ENCODE data around the gene TNFAIP6. TPM values are rescaled to one million over a fixed set of nuclear protein-coding genes. Genes with fewer than 3 reads are reported as not detected.

Gene TNFAIP6
- total and polyA plus RNA-seq, 10 of the 15 experiments (the other 5 are each of a cell fraction or from before 2014, with no cell fraction given) = 0.68 to 5.7 (median 1.3) TPM

DNA sequence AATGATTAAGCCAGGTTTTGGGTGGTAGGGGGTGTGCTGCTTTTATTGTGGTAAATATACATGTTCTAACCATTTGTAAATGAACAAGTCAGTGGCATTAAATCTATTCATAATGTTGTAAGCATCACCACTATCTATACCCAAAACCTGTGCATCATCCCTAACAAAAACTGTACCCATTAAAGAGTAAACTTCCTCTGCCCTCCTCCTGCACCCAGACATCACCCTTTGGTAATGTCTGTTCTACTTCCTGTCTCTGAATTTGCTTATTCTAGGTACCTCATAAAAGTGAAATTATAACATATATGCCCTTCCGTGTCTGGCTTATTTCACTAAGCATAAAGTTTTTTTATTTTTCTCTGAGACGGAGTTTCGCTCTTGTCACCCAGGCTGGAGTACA, 66.4 kb downstream of the TNFAIP6 start:
- no peaks in the 10 kb centered on the region for H3K9me3 ChIP-seq (replicated peaks; ENCODE audit: control insufficient read depth, insufficient read depth, low read length)
- ATAC-seq (peak; percentile 25; the same call in 2 of the 3 replicates), DNase-seq (ENCODE audit: low read depth, low spot score) (no peak), FAIRE-seq (no peak)
- H4K20me1 ChIP-seq (ENCODE audit: control insufficient read depth, insufficient read depth) = no peaks in the 10 kb centered on the region
- ChIA-PET CTCF (interaction anchor here (0.8 to 3.4 kb wide), 2 partner anchors 9 to 13 kb away, joined by 4 to 21 read pairs; no protein-coding TSS in a partner anchor), RAD21 (ENCODE audit: unreplicated experiment) (interaction anchor here (1.2 kb wide), 1 partner anchor 11 kb away, joined by 3 read pairs; no protein-coding TSS in a partner anchor), SMC1A (ENCODE audit: uncharacterized antibody, unreplicated experiment) (interaction anchor here (1.8 kb wide), 1 partner anchor 13 kb away, joined by 7 read pairs; no protein-coding TSS in a partner anchor), POLR2A (no interaction called here)
- H3K4me1 ChIP-seq (ENCODE audit: control insufficient read depth, insufficient read depth, low read length) = peaks cover 6% of the 10 kb centered on the region
- H3K27ac ChIP-seq (ENCODE audit: control insufficient read depth, insufficient read depth) = no peak overlapping the region
- no peaks in the 10 kb centered on the region for H3K27me3 ChIP-seq (replicated peaks in 1 of 2; ENCODE audit: control insufficient read depth in 2 of 2, insufficient read depth in 2 of 2, low read length in 1 of 2)
- in situ Hi-C loops (cut with MboI) (loop anchor here (25.0 kb wide), 2 partner anchors 136 to 1836 kb away; partner anchors contain the start of genes MMADHC and NMI), intact Hi-C loops (cut with micrococcal nuclease; ENCODE audit: unreplicated experiment) (no loop called here)
- H3K4me3 ChIP-seq = no peak overlapping the region
- no peak overlapping the region for H3K9ac ChIP-seq (ENCODE audit: control insufficient read depth, insufficient read depth, low read length)
- no peak overlapping the region for H3K4me2 ChIP-seq (ENCODE audit: control insufficient read depth, insufficient read depth)
- TSS peak; percentile 25 for BruUV-seq (replicated peaks)
- H3K36me3 ChIP-seq (ENCODE audit: control insufficient read depth in 2 of 2, insufficient read depth in 2 of 2, low read length in 1 of 2) = peaks cover 7 to 23% of the 10 kb centered on the region in 2 experiments
- 65% methylated on average over 3 of the region's 3 CpGs for WGBS (ENCODE audit: insufficient coverage, insufficient replicate concordance, low lambda C conversion rate, missing lambda C conversion rate)
- H2AFZ ChIP-seq (ENCODE audit: control insufficient read depth, low read depth, low read length) = no peak overlapping the region
- TF ChIP-seq FOXK2 (IDR thresholded peaks at IDR 0.05) (no peak), PML (IDR thresholded peaks at IDR 0.05; ENCODE audit: low read length) (no peak), SP1 (IDR thresholded peaks at IDR 0.05; ENCODE audit: low read depth, low read length) (no peak), GABPA (IDR thresholded peaks at IDR 0.05; ENCODE audit: low read depth) (no peak), ESRRA (IDR thresholded peaks at IDR 0.05; ENCODE audit: low read length) (no peak), RFX5 (IDR thresholded peaks at IDR 0.05; ENCODE audit: low read depth, low read length) (no peak), HDAC6 (IDR thresholded peaks at IDR 0.05; ENCODE audit: unreplicated experiment) (no peak)
- TF ChIP-seq, protein P1, sequence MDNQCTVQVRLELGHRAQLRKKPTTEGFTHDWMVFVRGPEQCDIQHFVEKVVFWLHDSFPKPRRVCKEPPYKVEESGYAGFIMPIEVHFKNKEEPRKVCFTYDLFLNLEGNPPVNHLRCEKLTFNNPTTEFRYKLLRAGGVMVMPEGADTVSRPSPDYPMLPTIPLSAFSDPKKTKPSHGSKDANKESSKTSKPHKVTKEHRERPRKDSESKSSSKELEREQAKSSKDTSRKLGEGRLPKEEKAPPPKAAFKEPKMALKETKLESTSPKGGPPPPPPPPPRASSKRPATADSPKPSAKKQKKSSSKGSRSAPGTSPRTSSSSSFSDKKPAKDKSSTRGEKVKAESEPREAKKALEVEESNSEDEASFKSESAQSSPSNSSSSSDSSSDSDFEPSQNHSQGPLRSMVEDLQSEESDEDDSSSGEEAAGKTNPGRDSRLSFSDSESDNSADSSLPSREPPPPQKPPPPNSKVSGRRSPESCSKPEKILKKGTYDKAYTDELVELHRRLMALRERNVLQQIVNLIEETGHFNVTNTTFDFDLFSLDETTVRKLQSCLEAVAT (IDR thresholded peaks at IDR 0.05) = no peak
- H3K79me2 ChIP-seq (ENCODE audit: control insufficient read depth, insufficient read depth, low read length) = peaks cover 12% of the 10 kb centered on the region

Small RNA genes lying within 50 kb of the gene (microRNA-seq; reads per million reads assigned to microRNA genes)
- gene MIR4773-1 (not detected), gene MIR4773-2 (not detected)

Small RNA genes lying within 50 kb of the gene (small RNA-seq; reads per million reads assigned to genes)
- not detected for gene MIR4773-1
- not detected for gene RN7SL124P

Other genes with a start within 250 kb of the TNFAIP6 start
- gene RBM43, start 95.7 kb upstream of the TNFAIP6 start, total RNA-seq (2014; rRNA removed) = 2.8 and 3.2 TPM in 2 replicates
- gene RBM43, start 95.7 kb upstream of the TNFAIP6 start, total RNA-seq (2014; rRNA removed; fragmentation: Illumina TruSeq; extraction: Trizol) = 3.4 and 3.7 TPM in 2 replicates
- gene RBM43, start 95.7 kb upstream of the TNFAIP6 start, total RNA-seq (2021) = 2.7 and 3.6 TPM in 2 replicates
- 5.3 and 10.1 TPM in 2 replicates for gene RBM43, start 95.7 kb upstream of the TNFAIP6 start, polyA plus RNA-seq (2011; rRNA removed)
- gene RBM43, start 95.7 kb upstream of the TNFAIP6 start, polyA plus RNA-seq (2014; fragmentation: Illumina TruSeq; extraction: Trizol) = 4.2 and 5.2 TPM in 2 replicates
- gene RBM43, start 95.7 kb upstream of the TNFAIP6 start, polyA plus RNA-seq (2014; fragmentation: Nextera tagmentation; extraction: Ambion mirVana) = under 1 TPM; 0.86 to 0.93 TPM
- gene RBM43, start 95.7 kb upstream of the TNFAIP6 start, polyA plus RNA-seq (2014; rRNA removed) = 2.4 and 2.5 TPM in 2 replicates
- gene RBM43, start 95.7 kb upstream of the TNFAIP6 start, polyA plus RNA-seq (2016; fragmentation: Nextera tagmentation; extraction: Ambion mirVana) = 1 to 10 TPM in 1 of 2 experiments, under 1 TPM in 1; 0.96 to 1.1 TPM
- gene NMI, start 67.9 kb upstream of the TNFAIP6 start, total RNA-seq (2014; rRNA removed) = 43.5 and 52.9 TPM in 2 replicates
- gene NMI, start 67.9 kb upstream of the TNFAIP6 start, total RNA-seq (2014; rRNA removed; fragmentation: Illumina TruSeq; extraction: Trizol) = 47.7 and 50.3 TPM in 2 replicates
- 45.1 and 45.9 TPM in 2 replicates for gene NMI, start 67.9 kb upstream of the TNFAIP6 start, total RNA-seq (2021)
- gene NMI, start 67.9 kb upstream of the TNFAIP6 start, polyA plus RNA-seq (2011; rRNA removed) = 43.9 and 73.6 TPM in 2 replicates
- gene NMI, start 67.9 kb upstream of the TNFAIP6 start, polyA plus RNA-seq (2014; fragmentation: Illumina TruSeq; extraction: Trizol) = 66.4 and 85.1 TPM in 2 replicates
- 10 to 100 TPM; 43.3 to 48.4 TPM for gene NMI, start 67.9 kb upstream of the TNFAIP6 start, polyA plus RNA-seq (2014; fragmentation: Nextera tagmentation; extraction: Ambion mirVana)
- gene NMI, start 67.9 kb upstream of the TNFAIP6 start, polyA plus RNA-seq (2014; rRNA removed) = 44.9 and 60.6 TPM in 2 replicates
- 100 to 1,000 TPM; 101 to 107 TPM for gene NMI, start 67.9 kb upstream of the TNFAIP6 start, polyA plus RNA-seq (2016; fragmentation: Nextera tagmentation; extraction: Ambion mirVana)
- 36.8 and 42.2 TPM in 2 replicates for gene RIF1, start 52.3 kb downstream of the TNFAIP6 start, total RNA-seq (2014; rRNA removed)
- gene RIF1, start 52.3 kb downstream of the TNFAIP6 start, total RNA-seq (2014; rRNA removed; fragmentation: Illumina TruSeq; extraction: Trizol) = 63.2 TPM in 2 replicates
- 44.2 and 50.9 TPM in 2 replicates for gene RIF1, start 52.3 kb downstream of the TNFAIP6 start, total RNA-seq (2021)
- gene RIF1, start 52.3 kb downstream of the TNFAIP6 start, polyA plus RNA-seq (2011; rRNA removed) = 23.9 and 38.8 TPM in 2 replicates
- 32.0 and 40.5 TPM in 2 replicates for gene RIF1, start 52.3 kb downstream of the TNFAIP6 start, polyA plus RNA-seq (2014; fragmentation: Illumina TruSeq; extraction: Trizol)
- 1 to 10 TPM; 6.3 to 9.7 TPM for gene RIF1, start 52.3 kb downstream of the TNFAIP6 start, polyA plus RNA-seq (2014; fragmentation: Nextera tagmentation; extraction: Ambion mirVana)
- gene RIF1, start 52.3 kb downstream of the TNFAIP6 start, polyA plus RNA-seq (2014; rRNA removed) = 11.7 and 11.8 TPM in 2 replicates
- gene RIF1, start 52.3 kb downstream of the TNFAIP6 start, polyA plus RNA-seq (2016; fragmentation: Nextera tagmentation; extraction: Ambion mirVana) = 10 to 100 TPM; 47.7 to 47.8 TPM

All from GM12878 (cell line).